NB4 (cell line): ENCODE measurements around the gene CSTPP1.

Experiments used
- POLR2A ChIP-seq: IDR thresholded peaks from 2 replicates; pipeline ENCODE4 v1.6.1; 2011; ENCODE audit warnings: mild to moderate bottlenecking; ENCODE audit not compliant: insufficient read length; ENCODE audit errors: extremely low read depth
- TF ChIP-seq, protein P1 (sequence below): IDR thresholded peaks from one replicate; pipeline ENCODE4 v1.5.1; 2012; ENCODE audit warnings: low read depth, low read length

DNA sequence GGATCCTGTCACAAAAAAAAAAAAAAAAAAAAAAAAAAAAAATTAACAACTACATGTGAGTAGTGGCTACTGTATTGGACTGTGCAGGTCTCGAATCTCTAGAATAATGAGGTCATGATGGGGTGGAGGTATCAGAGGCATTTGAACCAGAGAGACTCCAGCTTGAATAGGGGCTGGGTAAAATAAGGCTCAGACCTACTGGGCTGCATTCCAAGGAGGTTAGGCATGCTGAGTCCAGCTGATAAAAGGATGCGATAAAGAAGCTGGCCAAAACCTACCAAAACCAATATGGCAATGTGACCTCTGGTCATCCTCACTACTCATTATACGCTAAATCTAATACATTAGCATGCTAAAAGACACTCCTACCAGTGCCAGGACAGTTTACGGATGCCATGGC, 255.6 kb downstream of the CSTPP1 start:
- TF ChIP-seq, protein P1, sequence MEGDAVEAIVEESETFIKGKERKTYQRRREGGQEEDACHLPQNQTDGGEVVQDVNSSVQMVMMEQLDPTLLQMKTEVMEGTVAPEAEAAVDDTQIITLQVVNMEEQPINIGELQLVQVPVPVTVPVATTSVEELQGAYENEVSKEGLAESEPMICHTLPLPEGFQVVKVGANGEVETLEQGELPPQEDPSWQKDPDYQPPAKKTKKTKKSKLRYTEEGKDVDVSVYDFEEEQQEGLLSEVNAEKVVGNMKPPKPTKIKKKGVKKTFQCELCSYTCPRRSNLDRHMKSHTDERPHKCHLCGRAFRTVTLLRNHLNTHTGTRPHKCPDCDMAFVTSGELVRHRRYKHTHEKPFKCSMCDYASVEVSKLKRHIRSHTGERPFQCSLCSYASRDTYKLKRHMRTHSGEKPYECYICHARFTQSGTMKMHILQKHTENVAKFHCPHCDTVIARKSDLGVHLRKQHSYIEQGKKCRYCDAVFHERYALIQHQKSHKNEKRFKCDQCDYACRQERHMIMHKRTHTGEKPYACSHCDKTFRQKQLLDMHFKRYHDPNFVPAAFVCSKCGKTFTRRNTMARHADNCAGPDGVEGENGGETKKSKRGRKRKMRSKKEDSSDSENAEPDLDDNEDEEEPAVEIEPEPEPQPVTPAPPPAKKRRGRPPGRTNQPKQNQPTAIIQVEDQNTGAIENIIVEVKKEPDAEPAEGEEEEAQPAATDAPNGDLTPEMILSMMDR: no peak
- no peak for TF ChIP-seq POLR2A
